NCI-H1092 treated with DMSO at 0.1 percent for 48 hours (cell line): ENCODE results near the gene DIAPH1.

Source experiments
- DNase-seq: peaks from one replicate; lab custom pipeline; 2025; lab: John Stamatoyannopoulos, UW

Gene DIAPH1

GRCh38 chr5:141519605-141520565 is 98.9 kb downstream of the DIAPH1 start:
- DNase-seq, result no peak

GRCh38 chr5:141518618-141519015 is 100.2 kb downstream of the DIAPH1 start:
- no peak for DNase-seq

- DNase-seq, result no peak
Measured at GRCh38 chr5:141517880-141518617, 100.8 kb downstream of the DIAPH1 start.

- DNase-seq, result no peak
Measured at GRCh38 chr5:141517312-141517711, 101.5 kb downstream of the DIAPH1 start.

- DNase-seq, result no peak
Measured at GRCh38 chr5:141516672-141517025, 102.2 kb downstream of the DIAPH1 start.

GRCh38 chr5:141515946-141516671 is 102.7 kb downstream of the DIAPH1 start:
- DNase-seq, result no peak

GRCh38 chr5:141515141-141515540 is 103.7 kb downstream of the DIAPH1 start:
- DNase-seq, result no peak

- no peak for DNase-seq
Measured at GRCh38 chr5:141514330-141515133, 104.3 kb downstream of the DIAPH1 start.

- DNase-seq, result peak; percentile 41
Measured at GRCh38 chr5:141513627-141514329, 105.0 kb downstream of the DIAPH1 start.

- peak; percentile 52 for DNase-seq
Measured at GRCh38 chr5:141512911-141513626, 105.7 kb downstream of the DIAPH1 start.

GRCh38 chr5:141512390-141512910 is 106.3 kb downstream of the DIAPH1 start:
- peak; percentile 48 for DNase-seq

- DNase-seq, result no peak
Measured at GRCh38 chr5:141511771-141512325, 107.0 kb downstream of the DIAPH1 start.

- no peak for DNase-seq
Measured at GRCh38 chr5:141510850-141511601, 107.8 kb downstream of the DIAPH1 start.

GRCh38 chr5:141510160-141510559 is 108.6 kb downstream of the DIAPH1 start:
- no peak for DNase-seq

GRCh38 chr5:141508798-141509611 is 109.8 kb downstream of the DIAPH1 start:
- DNase-seq, result peak; percentile 42

- peak; percentile 24 for DNase-seq
Measured at GRCh38 chr5:141508440-141508797, 110.4 kb downstream of the DIAPH1 start.

- no peak for DNase-seq
Measured at GRCh38 chr5:141507387-141508091, 111.3 kb downstream of the DIAPH1 start.
